Stimulated activated CD8-positive, alpha-beta memory T cell treated with anti-CD3 and anti-CD28 coated beads, Interleukin-7, amount 100 ng/mL, for 24 hours (primary cell): ENCODE results near the gene ZNRF3.
"Not testable (repeated sequence)": the region's sequence is repeated elsewhere in the genome, so short reads cannot be mapped to it uniquely, and the experiment has no call there.

Experiments used
- DNase-seq: peaks from one replicate; pipeline ENCODE4 v3.0.0-alpha.2; 2020; ENCODE audit warnings: low read depth

The ZNRF3 gene

DNA sequence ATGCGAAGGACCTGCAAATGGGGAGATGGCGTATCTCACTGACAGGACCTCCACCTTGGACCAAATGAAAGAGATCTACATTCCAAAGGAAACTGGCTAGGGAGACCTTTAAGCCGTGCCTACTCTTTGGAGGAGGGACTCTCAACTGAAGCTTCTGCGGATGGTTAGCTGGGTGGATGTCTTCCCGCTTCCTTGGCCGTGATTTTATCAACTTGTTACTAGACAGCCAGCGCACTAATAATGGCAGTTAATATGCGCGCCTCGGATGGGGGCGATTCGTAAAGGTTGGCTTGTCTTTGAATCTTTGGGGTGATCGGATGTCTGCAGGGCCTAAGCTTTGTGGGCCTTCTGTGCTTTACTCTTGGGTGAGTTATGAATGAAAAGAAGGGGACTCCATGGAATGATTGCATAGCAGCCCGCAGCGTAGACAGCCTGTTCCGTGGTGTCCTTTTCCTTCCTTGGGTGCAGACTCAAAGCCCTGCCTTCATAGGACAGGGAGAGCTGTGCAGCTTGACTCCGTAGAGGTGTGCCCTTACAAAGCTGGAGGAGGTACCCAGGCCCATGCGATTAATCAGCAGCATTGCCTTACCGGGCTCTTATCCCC, 1.5 kb downstream of the ZNRF3 start:
- no peak for DNase-seq

- DNase-seq, result no peak
Observed at GRCh38 chr22:28885939-28886338, 2.6 kb downstream of the ZNRF3 start.

- DNase-seq, result not testable (repeated sequence)
Observed at GRCh38 chr22:28886679-28887078, 3.3 kb downstream of the ZNRF3 start.

DNA sequence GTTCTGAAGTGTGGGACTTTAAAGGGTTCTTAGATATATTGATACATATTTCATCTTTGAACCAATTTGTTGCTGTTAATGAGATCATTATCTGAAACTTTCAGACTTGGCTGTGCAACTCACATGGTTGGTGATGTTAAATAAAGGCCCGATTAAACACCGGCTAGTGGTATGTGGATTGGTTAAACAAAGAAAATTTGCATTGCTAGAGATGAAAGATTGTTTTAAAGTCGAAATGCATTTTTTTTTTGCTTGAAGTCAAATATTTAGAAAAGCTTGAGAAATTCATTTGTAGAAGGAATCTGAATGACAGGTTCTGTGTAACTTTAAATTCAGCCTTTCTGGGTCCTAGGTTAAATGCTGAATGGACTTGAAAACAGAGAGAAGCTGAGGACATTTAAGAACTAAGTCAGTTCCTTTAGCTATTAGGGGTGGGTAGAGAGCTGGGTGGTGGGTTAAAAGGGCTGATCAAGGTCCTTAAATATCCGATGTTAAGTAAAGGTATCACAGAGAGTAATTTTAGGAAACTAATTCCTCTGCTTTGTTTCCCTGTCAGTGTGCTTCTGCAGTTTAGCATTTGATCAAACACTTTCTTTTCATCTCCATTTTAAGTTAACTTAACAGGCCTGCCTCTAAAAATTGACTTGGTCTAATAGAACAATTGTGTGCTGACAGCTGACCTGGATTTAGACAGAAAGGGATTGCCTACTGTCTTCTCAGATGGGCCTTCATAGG, 4.5 kb downstream of the ZNRF3 start:
- no peak for DNase-seq

DNA sequence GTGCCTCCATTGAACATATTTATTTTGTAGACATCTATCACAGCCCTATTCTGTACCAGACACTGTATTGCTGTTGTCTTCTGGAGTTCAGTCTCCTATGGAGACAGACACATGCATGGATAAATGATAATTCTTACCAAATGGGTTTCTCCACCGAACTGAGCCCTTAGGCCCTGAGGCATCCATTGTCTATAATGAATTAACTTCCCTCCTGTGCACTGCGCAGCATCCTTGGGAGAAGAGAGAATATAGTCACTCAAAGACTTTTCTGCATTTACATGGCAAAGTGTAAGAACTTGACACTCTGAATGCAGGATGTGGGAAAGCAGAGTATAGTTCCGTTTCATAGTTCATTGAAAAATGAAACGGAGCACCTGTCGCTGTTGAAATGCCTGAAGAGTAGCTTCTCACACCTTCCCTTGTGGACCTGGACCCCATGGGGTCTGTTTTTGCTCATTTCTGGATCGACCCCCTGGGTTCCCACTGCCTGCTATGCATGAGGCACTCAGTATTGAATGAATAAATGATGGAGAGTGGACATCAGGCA, 6.2 kb downstream of the ZNRF3 start:
- no peak for DNase-seq

DNA sequence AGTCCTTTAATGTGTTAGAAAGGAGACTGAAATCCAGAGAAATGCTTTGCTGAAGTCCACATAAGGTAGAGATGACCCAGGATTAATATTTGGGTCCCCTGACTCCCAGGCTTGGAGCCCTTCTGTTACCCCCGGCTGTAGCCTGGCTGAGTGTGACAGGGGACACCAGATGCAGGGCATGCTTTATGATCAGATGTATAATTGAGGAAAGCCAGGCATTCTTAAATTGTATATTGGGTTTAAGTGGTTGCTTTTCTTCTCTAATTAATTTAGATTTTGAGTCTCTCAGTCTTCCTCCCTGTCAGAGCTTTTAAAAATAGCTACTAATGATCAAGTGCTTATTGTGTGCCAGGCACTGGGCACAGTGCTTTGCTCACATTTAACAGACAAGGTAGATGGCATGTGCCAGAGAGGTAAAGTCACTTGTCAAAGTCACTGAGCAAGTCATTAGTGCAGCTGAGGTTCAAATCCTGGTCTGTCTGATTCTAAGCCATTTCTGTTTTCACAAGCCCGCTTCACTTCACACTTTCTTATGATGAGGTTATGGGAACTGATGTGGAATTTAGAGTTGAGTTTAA, 7.9 kb downstream of the ZNRF3 start:
- DNase-seq, result no peak

- no peak for DNase-seq
Observed at GRCh38 chr22:28892175-28892731, 8.9 kb downstream of the ZNRF3 start.

- DNase-seq, result no peak
Observed at GRCh38 chr22:28893810-28894209, 10.4 kb downstream of the ZNRF3 start.

DNA sequence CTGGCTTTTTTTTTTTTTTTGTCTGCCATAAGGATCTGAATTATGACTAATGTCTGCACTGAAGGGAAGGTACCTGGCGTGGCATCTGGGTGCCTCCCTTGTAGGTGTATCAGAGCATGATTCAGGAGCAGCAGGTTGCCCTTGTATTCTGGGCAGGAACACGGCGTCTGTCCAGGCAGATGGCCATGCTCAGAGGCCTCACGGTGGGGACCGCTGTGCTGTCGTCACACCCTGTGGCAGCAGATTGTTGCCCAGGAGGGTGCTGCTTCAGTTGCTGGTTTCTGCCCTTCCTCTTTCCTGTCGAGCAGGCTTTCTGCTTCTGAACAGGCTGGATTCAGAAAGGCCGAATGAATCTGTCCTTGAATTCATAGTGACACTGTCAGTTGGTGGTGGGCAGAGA, 11.0 kb downstream of the ZNRF3 start:
- no peak for DNase-seq

DNA sequence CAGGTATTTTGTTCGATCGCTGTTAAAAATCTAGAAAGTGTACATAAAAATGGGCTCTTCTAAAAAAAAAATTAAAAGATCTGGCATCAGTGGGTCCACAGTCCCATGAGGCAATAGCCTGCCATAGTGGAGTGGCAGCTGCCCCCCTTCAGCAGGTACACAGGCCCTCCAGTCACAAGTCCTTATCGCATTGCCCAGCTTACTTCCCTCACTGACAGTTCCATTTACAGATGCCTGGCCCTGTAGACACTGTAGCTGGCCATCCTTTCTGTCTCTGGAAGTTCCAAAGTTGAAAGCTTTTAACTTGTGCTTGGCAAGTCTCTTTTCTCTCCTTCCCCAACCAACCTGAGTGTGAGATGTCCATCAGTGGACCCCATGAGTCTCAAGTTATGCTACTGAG, 11.4 kb downstream of the ZNRF3 start:
- no peak for DNase-seq

DNA sequence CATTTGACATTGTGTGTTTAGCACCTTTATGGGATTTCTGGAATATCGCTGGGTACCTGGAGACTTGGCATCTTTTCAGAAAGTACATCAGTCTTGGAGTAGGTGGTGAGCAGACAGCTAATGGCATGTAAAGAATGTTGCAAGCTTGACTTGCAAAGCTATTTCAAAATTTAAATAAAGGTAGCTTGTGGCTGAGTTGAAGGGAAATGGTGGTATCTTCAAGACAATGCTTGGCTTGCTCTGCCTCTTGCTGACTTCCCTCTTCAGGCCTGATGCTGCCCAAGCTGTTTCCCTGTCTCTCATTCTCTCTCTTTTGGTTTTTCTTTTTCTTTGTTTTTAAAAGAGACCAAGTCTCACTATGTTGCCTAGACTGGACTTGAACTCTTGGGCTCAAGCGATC, 13.2 kb downstream of the ZNRF3 start:
- no peak for DNase-seq

DNA sequence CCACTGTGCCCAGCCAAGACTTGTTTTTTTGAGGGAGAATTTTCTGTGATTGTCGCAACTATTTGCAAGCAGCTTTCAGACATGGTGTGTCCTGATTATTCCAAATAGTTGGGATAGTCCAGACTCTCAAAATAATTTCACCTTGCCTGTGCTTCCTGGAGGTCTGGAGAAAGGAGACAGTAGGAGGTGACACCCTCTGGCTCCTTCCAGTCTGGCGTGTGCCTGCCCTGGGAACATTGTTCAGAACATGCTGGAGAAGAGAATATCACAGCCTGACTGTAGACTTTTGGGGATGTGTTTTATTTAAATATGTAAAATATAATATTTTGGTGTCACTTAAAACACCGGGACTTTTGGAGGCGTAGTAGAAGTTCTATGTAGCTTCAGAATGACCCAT, 14.9 kb downstream of the ZNRF3 start:
- DNase-seq, result no peak

DNA sequence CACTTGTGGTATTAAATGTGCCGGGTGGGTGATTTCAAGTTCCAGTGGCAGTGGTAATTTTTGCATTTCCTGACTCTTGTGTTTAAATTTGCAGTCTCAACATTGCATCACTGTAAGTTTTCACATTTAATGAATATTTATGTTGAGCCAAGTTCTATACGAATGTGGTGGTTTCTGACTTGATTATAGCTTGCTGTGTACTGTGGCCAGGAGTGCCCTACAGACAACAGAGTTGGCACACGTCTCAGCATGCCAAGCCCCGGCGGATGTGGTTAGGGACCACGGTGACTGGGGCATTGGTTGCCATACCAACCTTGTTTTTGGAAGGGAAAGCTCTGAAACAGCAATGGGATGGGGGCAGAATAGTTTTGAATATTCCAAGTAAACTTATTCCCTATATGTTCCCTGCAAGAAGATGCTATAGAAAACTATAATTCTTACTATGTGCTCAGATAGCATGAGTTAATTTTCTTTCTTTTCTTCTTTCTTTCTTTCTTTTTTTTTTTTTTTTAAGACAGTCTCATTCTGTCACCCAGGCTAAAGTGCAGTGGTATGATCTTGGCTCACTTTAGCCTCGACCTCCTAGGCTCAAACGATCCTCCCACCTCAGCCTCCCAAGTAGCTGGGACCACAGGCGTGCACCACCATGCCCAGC, 16.0 kb downstream of the ZNRF3 start:
- no peak for DNase-seq

DNA sequence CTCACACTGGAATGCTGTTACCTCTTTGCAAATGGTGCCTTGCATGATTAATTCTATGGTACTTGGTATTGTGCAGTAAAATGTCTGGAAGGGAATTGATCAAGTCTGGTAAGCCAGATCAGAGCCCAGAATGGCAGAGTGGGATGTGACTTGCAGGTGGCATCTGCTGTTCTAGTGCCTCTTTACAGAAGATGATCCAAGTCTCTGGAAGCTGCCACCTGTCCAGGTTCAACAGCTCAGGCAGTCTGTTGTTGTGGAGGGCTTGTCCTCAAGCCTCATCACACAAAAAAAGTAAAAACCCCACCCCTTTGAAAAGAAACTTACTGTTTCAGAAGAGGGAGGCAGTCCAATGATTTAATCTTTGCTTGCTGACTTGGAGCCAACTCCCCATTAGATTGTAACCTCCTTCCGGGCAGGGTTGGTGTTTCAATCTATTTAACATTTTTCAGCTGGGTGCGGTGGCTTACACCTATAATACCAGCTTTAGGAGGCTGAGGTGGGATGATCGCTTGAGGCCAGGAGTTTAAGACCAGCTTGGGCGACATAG, 17.1 kb downstream of the ZNRF3 start:
- DNase-seq, result no peak

- no peak for DNase-seq
Observed at GRCh38 chr22:28902490-28902889, 19.1 kb downstream of the ZNRF3 start.

DNA sequence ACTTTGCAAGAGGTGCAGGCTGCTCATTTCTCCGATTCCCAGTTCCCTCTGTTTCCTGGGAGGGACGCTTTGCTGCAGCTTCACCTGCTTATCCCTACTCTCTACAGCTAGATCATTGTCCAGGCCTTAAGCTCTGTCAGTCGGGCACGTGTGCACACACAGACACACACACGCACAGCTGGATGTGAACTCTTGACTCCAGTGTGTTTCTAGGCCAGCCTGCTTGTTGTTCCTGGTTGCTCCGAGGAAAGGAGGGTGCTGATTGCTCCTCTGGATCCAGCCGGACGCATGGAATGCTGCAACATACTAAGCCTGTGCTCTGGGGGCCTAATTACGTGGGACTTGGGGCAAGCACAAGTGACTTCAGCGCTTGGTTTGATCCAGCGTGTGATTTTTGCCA, 19.7 kb downstream of the ZNRF3 start:
- no peak for DNase-seq

DNA sequence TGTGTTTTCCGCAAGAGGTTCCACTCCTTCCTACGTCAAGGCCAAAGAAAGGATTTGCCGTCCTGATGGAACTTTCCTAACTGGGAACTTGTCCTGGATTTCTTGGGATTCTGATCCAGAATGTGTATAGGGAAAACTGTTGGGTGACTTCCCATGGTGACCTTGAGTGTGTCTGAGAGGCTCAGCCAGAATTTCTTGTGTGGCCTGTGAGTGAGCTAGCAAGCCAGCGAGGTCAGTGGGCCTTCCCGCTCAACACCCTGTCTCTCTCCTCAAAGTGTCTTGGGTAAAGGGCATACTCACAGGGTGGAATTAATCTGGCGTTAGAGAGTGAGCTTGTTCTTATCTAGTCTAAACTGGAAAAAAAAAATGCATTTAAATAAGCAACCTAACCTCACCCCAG, 20.4 kb downstream of the ZNRF3 start:
- no peak for DNase-seq

- DNase-seq, result no peak
Observed at GRCh38 chr22:28904211-28904896, 21.0 kb downstream of the ZNRF3 start.

DNA sequence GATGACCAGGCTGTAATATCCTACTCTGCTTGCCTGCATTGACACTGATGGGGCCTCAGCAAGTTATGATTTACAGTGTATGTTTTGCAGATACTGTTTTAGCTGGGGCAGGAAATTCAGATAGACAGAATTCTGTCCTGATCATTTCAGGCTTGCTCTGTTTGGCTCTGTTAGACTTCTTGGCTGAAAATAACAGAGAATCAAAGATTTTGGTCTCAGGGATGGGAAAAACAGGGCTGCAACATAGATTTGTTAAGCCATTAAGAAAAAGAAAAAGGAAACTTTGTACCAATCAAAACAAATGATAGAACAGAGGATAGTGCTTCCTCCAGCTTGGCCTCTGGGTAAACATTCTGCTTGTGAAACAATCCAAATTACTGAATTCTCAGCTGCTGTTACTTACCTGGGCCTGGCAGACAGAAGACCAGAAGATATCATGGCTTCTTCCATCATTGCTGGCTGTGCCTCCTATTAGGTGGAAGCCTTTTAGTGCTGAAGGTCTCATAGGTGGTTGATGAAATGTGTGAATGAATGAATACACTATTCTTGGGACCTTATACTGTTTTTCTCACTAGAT, 22.0 kb downstream of the ZNRF3 start:
- DNase-seq, result no peak

- DNase-seq, result no peak
Observed at GRCh38 chr22:28906312-28906711, 22.9 kb downstream of the ZNRF3 start.

- peak; percentile 33 for DNase-seq
Observed at GRCh38 chr22:28907311-28908008, 24.1 kb downstream of the ZNRF3 start.
